GM19395 (cell line): ENCODE measurements around the gene PHC2.

Experiments used
- ATAC-seq: cut with Tn5 transposase; IDR thresholded peaks from one replicate; pipeline ENCODE4 v1.9.1; 2021; ENCODE audit warnings: mild to moderate bottlenecking, moderate library complexity; ENCODE audit not compliant: unreplicated experiment

PHC2 gene

DNA sequence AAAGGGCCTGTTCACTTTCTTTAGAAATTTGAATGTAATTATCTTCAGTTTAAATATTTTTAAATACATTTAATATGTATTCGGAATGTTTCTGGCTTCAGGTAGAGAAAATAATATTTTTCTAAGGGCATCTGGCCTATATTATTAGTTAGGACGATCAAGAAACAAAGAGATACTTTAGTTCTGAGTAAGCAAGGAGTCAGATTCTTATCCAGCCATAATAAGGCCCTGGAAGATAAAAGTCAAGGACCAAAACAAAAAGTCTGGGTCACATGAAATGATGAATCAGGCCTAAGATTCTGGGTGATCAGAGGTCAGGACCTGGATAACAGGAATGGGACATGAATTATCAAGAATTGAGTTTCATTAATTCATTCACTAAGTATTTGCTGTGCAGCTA lies 6.3 kb downstream of the PHC2 start:
- ATAC-seq, result no peak

DNA sequence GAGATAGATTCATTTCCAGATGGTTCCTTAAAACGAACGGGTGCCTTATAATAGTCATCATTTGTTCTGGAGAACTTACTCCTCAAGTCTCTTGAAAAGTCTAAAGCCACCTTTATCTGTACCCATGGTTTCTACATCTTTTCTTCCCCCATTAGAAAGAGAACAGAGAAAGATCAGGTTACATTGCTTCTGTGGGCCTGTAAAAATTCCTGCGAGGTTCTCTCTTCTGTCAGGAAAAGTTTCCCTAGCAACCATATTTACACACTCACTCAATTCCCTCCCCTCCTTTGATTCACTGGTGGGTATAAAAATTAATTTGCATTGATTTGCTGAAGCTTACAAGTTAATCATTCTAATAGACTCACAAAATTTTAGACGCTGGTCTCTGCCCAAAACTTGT lies 6.7 kb downstream of the PHC2 start:
- no peak for ATAC-seq

DNA sequence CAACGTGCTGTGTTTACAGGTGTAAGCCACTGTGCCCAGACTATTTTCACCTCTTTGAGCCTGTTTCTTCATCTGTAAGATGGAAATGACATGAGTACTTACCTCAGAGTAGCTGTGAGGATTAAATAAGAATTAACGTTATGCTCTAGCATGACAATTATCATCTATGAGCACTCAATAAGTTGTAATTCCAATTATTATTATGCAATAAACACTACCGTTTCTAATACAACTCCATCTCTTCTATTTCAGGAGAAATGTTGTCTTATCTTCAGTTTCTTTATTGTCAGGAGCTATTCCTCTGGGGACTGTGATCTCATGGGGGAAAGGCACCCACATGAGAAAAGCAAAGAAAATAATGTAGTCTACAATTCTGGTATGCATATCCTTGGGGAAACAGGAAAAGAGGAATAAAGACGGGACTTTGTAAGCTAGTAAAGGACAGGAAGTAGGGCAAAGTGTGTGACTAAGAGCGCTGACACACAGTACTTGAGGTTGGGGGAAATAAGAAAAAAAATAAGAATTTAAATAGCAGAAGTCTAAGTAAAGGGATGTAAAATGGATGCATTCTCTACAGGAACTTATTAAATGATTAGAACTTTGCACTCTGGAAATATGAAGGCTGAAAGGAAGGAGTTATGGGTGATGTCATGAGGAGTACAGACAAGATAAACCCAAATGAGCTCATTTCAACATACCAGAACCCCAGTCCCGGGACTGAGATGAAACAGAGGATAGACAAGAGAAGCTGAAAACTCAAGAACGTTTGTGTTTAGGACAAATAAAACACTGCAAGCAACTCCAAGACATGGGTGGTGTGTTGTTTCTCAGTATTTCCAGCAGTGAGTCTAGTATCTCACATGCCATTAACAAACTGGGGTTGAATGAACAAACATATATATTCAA lies 9.8 kb downstream of the PHC2 start:
- ATAC-seq, result no peak

DNA sequence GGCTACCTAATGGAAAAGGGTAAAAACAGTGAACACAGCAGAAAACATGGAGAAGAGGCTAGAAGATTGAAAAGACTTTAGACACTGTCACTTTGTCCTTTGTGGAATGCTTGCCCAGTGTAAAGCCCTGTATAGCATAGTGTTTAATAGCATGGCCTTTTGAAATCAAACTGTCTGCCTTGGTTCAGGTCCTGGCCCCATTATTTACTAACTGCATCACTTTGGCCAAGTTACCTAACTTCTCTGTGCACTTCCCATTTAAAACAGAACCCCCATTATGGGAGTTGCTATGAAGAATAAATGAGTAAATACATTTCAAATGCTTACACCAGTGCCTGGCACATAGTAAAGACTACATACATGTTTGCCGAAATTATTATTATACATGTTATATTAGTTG lies 12.1 kb downstream of the PHC2 start:
- no peak for ATAC-seq

DNA sequence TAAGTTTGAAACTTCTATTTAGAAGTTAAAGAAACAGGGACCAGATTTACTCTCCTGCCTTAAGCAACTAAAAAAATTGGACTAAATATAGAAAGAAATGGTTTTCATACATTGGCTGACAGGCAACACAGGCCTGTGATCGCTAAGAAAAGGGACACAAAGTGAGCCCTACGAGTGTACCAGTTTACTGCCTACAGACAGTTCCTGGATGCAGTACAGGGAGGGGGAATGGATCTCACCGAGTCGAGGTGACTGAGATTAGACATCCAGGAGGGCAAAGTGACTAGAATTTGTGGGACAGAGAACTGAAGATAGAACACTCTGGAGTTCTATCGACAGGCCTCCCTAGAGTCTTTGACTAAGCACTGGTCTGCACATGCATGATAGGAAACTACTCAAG lies 16.0 kb downstream of the PHC2 start:
- no peak for ATAC-seq

DNA sequence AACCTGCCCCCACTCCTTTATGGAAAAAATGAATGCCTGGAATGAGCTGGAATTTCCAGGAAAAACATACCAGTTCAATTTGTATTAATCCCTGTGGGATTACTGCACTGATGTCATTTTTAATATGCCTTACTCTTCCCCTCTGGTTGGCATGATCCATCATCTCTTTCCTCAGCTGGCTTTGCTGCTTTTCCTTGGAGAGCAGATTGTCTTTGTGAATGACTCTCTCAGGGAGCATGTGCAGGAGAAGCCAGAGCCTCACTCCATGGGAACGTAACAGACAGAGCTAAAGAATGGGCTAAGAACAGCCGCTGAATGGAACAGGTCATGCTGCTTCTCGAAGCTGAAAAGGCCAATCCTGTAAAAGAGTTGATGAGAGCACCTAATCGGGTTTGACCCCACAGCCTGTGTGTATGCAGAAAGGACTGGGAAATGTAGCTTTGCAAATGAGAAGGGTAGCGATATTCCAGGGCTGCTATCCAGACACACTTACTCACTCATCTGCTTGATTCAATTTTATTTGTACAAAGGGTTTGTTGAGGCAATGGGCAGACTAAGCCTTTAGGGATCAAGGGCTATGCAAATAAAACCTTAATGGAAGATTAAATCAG lies 20.7 kb downstream of the PHC2 start:
- ATAC-seq, result no peak

DNA sequence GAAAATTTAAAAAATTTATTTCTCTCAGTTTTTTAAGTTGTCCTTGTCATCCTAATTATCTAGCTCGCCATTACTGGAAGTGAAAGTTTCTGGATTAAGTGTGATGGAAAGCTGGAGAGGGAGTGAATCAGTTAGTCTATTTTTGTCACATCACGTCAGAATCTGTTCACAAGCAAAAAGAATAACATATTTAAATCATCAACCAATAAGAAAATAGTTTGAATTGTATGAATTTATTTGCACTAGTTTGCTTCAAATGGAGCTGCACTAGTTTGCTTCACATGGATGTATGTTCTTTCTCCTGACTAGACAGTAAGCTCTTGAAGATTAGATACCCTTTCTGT lies 22.8 kb downstream of the PHC2 start:
- no peak for ATAC-seq

DNA sequence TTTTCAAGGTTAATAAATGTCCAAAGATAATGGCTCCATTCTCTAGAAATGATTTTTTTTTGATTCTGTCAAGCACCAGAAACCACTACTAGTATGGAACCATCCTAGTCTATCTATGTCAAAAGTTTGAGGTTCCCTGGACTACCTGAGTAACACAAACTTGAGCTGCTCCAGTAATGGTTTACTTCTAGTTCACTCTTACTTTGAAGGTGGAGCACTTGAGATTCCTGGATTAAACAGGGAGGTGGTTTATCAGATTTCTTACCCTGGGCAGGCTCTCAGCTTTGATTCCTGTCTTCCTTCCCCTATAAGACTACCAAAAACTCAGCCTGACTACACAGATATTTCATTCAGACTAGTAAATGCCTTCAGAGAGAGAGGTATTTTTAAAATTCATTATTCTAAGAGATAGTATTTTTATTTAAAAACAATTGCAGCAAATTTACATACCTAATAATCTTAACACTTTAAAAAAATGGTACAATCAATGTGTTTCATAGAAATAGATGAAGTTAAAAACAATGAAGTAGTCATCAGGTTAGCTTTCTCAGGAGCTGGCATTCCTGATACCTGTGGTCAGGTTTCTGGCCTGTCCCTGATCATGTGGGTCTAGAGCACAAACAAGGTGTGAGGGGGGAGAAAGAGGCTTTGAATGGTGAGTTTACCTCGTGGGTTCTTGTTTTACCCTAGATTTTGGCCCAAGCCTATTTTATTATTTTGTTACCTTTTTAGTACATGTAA lies 23.4 kb downstream of the PHC2 start:
- ATAC-seq, result no peak

DNA sequence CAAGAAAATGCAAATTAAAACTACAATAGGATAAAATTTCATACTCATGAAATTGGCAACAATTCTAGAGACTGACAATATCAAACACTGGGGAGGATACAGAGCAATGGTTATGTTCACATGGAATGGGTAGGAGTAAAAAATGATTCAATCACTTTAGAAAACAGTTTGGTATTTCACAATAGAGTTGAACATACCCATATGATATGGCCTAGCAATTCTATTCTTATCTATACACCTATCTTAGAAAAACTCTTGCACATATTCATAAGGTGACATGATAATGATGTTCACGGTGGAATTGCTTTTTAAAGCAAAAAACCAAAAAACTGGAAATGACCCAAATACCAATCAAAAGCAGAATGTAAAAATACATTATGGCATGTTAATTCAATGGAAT lies 28.7 kb downstream of the PHC2 start:
- ATAC-seq, result no peak

DNA sequence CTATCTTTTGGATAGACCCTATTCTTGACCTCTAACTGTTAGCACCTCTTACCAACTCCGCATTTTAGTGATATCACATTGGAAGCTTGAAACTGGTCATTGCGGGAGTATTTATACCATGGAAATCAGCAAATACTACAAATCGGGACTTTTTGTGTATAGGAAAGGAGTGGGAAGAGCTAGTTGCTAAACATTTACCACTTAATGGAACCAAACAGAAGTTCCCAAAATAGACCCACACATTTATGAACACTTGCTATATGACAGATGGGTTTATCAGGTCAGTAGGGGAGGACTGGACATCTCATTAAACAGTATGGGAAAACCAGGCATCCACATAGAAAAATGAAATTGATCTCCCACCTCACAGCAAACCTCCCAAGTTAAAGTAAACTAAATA lies 29.4 kb downstream of the PHC2 start:
- no peak for ATAC-seq

DNA sequence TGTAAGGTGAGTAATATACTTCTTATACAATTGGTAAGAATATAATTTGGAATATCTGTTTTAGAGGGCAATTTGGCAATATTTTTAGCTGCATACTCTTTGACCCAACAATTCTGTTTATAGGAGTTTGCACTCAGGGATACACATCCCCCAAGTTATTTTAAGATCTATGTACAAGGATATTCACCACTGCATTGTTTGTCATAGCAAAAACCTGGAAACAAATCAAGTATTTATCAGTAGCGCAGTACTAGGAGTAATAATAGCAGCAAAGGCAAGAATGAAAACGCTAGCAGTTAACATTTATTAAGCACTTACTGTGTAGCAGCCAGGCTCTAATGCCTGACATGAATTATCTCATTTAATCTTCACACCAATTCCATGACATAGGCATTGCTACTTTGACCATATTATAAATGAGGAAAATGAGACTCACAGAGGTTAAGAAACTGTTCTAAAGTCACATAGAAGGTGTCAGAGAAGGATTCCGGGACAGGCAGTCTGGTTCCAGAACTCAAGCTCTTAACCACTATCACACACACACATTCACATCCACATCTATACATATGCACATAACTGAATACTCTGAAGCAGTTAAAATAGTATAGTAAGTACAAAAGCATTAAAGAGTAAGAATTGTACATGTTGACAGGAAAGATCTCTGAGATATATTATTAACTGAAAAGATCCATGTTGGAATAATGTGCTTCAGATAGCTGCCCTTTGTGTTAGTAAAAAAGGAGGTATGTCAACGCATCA lies 30.6 kb downstream of the PHC2 start:
- ATAC-seq, result no peak

DNA sequence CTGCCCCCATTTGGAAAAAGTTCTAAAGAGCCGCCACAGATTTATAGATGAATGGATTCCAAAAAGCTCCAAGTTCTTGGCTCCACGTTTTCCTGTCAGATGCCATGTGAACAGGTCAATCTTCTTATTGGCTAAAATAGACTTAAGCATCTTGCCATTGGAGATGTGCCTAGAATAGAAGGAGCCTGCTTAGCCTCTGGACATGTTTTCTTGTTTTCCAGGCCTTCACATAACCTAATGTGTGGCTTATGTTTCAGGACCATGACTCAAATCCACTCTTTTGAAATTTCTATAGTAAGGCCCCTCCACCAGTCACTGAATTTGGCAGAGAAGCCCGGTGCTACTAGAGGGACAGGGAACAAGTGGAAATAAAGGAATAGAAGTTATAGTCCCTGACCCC lies 31.5 kb downstream of the PHC2 start:
- ATAC-seq, result no peak

DNA sequence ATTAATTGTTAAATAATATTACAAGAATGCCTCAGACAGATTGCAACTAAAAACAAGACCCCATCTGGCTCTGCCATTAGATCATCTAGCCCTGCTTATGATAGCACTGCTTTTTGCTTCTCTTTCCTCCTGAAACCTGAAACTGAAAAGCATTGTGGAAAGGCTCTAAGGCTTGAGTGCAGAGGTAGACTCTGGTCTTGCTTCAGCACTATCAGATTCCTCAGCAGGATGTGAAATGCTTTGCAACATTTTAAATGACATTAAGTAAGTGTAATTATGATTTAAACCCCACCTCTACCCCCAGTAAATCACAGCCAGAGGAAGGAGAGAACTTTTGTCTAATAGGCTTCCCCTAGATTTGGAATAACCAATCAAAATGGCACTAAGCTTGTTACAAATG lies 32.9 kb downstream of the PHC2 start:
- no peak for ATAC-seq

DNA sequence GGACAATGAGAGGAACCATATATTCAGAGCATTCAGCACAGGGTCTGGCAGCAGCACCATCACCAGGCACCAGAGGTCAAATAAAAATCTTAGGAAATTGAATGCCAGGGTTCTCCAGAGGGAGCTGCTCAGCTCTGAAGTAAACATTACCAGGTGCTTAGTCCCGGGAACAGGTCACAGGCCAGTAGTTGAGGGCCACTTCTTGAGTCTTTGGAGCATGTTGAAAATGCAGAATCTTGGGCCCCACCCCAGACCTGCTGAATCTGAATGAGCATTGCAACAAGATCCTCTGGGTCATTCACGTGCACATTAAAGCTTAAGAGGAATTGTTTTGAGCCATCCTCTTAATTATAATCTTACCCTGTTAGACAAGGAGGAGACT lies 33.8 kb downstream of the PHC2 start:
- ATAC-seq, result no peak

DNA sequence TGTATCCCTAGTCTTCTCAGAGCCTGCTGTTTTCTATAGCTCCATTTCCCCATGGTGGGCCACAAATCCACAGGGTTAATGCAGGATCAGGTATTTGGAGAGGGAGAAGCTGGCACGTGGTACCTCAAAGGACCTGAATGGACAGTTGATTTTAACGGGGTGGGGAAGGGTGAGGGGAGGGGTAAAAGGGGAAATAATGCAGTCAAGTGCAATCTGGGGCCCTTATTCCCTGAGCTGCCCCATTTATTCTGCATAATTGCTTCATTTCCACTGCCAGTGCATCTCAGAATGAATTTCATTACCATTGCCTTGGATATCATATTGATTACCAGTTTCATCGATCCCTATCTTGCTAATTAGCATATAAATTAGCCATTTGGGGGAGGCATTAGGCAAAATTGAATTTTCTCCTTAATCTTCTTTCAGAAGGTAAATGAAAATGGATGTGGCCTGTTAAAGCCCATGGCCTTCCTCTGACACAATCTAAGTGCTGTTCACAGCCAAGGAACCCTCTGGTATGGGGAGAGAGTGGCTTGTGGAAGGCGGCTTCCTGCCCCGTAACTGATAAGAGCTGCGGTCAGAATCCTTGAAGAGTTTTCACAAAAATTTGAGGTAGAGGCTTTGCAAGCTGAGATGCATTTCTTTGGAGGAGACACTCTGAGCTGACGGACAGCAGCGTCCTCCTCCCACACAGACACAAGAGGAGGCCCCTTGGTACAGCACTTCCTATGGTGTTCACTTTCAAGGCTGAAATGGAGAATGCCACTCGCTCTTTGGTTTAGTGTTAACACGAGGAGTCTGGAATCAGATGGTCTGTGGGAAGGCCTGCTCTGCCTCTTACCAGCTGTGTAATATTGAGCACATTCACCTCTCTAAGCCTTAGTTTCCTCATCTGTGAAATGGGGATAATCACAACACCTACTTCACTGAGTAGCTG lies 34.4 kb downstream of the PHC2 start:
- ATAC-seq, result no peak

DNA sequence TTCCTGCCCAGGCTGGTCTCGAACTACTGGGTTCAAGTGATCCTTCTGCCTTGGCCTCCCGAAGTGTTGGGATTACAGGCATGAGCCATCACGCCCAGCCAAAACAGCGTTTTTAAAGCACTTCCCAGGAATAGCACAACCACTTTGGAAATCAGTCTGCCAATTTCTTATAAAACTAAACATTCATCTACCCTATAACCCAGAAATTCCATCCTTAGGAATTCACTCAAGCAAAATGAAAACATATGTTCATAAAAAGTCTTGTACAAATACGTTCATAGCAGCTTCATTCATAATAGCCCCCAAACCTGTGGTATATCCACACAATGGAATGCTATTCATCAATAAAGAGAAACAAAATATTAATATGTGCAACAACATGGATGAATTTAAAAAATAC lies 36.1 kb downstream of the PHC2 start:
- ATAC-seq, result no peak

DNA sequence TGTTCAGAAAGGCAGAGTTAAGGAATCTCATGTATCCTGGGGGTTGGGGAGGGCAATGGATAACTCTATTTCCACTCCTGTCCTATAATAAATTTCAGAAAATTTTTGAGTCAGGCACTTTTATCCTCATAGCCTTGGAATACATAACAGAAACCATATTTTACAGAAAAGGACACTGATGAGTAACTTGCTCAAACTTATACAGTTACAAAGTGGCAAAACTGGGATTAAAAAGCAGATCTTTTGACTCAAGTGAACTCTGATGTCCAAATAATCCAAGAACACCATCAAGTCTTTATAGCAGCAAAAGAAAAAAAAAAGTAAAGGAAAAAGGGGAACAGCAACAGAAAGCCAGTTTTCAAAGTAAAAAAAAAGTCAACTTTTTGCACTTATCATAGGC lies 36.9 kb downstream of the PHC2 start:
- no peak for ATAC-seq

DNA sequence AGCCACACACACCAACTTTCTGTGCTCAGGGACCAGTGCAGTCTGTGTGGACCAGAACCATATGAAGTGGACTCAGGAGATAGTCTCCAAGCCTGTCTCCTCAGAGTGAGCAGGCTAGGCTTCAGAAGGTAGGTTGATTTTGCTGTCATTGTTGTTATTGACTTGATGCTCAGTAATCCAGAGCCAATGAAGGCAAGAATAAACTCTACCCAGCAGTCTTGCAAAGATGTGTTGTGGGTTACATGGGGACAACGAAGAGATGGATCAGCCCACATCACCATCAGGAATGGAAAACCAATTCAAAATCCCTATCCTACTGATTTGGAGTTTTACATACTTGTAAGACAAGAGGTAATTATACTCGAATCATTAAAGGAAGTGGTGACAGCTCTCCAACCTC lies 37.4 kb downstream of the PHC2 start:
- no peak for ATAC-seq

DNA sequence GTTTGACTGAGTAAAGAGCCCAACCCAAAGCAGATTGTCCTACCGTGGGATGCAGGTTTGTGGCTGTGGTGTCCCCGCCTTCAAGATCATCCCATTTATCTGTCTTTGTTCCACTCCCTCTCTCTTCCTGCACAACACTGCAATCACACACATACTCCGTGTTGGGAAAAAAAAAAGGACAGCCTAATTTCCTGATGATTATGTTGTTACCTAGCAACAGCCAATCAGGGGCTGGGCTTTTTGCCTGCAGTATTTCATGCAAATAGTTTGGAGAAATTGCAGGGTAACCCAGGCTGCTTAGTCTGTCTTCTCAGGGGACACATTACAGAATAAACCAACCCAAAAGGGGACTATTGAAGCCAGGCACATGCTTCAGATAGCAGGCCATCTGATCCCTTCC lies 38.3 kb downstream of the PHC2 start:
- ATAC-seq, result no peak

DNA sequence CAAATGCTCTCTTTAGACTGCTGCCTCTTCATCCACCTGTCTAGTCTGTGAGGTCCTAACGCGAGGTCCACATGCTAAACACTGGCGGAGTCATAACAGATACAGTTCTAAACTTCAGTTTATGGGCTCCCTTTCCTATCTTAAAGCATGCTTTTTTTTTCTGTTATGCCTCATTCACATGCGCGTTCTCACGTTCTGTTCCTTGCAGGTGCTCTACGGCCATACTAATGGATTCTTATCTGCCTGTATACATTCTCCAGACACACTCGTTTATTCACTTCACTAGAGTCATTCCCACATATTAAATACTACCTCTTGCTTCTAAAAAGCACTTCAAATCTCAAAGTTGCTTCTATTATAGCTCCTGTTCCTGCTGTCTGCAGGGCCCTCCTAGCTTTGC lies 38.7 kb downstream of the PHC2 start:
- no peak for ATAC-seq
